NCI-H187 treated with DMSO at 0.1 percent for 48 hours (cell line): ENCODE measurements around the gene SMURF1.
"Not testable (repeated sequence)": the region's sequence is repeated elsewhere in the genome, so short reads cannot be mapped to it uniquely, and the experiment has no call there.

Experiments used
- DNase-seq: peaks from one replicate; lab custom pipeline; 2025; lab: John Stamatoyannopoulos, UW

The SMURF1 gene

GRCh38 chr7:99121496-99122021 lies 22.3 kb downstream of the SMURF1 start:
- no peak for DNase-seq

DNA sequence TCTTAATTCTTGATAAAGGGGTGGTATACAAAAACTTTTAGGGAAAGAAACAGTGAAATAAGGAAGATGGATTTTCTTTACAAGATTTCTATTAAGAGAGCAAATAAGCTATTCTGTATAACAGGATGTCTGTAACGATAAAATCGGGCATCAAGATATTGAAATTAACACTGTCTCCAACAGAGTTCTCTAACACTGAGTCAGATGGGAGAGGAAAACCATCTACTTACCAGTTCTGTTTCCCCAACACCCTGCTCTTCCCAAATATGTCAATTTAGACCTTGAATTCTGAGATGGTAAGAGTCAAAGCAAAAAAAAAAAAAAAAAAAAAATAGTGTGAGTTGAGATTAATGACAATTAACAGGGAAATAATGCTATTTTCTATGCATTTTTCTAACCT lies 23.0 kb downstream of the SMURF1 start:
- DNase-seq = no peak

DNA sequence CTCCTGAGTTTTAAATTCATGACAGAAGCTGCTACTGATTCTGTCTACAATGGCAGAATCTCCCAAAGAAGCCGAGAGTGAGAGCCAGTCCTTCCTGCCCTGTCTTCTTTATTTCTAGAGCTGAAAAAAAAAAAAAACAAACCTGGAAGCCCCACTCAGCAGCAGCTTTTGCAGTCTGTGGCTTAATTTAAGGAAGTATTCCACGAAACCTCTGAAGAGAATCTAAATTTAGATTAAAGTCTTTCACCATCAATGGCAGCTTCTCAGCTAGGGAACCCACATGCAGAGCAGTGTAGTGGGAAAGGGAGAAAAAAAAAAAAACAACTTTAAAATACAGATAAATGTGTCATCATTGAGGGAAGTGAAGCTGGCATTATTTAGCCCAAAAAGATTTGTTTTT lies 23.4 kb downstream of the SMURF1 start:
- no peak for DNase-seq

- no peak for DNase-seq
Measured at GRCh38 chr7:99118077-99118476, 25.8 kb downstream of the SMURF1 start.

GRCh38 chr7:99116144-99116543 lies 27.8 kb downstream of the SMURF1 start:
- DNase-seq = no peak

GRCh38 chr7:99115379-99115778 lies 28.5 kb downstream of the SMURF1 start:
- DNase-seq = no peak

DNA sequence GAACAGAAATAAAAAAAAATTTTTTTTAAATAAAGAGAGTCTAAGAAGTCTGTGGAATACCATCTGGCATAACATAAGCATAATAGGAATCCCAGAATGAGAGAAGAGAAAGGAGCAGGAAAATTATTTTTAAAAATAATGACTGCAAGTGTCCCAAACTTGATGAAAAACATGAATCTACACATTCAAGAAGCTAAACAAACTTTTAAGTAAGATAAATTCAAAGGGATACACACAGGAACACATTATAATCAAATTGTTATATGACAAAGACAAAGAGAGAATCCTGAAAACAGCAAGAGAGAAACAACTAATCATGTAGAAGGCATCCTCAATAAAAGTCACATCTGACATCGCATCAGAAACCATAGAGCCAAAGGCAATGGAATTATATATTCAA lies 30.9 kb downstream of the SMURF1 start:
- no peak for DNase-seq

DNA sequence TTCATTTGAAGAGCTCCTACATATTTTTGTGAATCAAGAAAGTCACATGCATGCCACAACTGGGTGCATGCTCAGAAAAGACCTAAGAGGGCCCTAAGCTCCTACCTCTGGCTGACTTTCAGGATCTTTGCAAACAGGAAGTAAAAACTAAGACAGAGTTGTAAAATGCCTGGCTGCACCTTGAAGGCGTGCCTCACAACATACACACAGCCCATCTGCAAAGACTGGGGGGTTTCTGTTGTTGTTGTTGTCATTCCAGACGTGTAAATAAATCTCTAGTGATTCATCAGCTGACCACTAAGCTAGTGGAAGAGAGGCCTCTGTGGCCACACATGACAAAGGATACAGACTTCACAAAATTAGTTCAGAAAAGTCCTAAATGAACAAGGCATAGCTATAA lies 31.8 kb downstream of the SMURF1 start:
- no peak for DNase-seq

DNA sequence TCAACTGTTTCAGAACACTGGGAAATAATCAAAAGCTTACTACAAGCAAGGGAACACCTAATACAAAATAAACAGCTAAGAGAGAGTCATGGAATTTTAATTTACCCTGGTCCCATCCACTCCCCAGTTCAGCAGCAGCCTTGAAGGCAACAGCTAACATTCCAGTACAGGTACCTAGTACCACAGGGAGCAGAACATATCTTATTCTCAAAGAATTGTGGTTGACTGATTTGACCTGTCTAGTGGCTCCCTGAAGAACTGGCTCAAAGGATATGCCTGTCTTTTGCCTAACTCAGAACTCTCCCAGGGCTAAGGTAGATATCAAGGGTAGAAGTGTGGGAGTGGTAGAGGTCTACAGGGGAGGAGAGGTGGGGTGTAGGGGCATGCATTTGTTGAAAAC lies 32.3 kb downstream of the SMURF1 start:
- no peak for DNase-seq

GRCh38 chr7:99109108-99110051 lies 34.5 kb downstream of the SMURF1 start:
- no peak for DNase-seq

- no peak for DNase-seq
Measured at GRCh38 chr7:99108613-99109012, 35.3 kb downstream of the SMURF1 start.

- no peak for DNase-seq
Measured at GRCh38 chr7:99106821-99107241, 37.1 kb downstream of the SMURF1 start.

GRCh38 chr7:99106411-99106810 lies 37.5 kb downstream of the SMURF1 start:
- DNase-seq = no peak

- no peak for DNase-seq
Measured at GRCh38 chr7:99105756-99106155, 38.2 kb downstream of the SMURF1 start.

GRCh38 chr7:99104631-99105030 lies 39.3 kb downstream of the SMURF1 start:
- no peak for DNase-seq

DNA sequence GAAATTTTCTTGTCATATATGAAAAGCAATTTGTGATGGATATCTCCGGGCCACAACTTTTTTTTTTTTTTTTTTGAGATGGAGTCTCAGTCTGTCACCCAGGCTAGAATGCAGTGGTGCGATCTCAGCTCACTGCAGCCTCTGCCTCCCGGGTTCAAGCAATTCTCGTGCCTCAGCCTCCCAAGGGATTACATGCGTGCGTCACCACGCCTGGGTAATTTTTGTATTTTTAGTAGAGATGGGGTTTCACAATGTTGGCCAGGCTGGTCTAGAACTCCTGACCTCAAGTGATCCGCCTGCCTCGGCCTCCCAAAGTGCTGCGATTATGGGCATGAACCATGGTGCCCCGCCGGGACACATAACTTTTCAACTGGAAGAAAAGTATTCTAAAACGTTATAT lies 40.1 kb downstream of the SMURF1 start:
- DNase-seq = not testable (repeated sequence)

DNA sequence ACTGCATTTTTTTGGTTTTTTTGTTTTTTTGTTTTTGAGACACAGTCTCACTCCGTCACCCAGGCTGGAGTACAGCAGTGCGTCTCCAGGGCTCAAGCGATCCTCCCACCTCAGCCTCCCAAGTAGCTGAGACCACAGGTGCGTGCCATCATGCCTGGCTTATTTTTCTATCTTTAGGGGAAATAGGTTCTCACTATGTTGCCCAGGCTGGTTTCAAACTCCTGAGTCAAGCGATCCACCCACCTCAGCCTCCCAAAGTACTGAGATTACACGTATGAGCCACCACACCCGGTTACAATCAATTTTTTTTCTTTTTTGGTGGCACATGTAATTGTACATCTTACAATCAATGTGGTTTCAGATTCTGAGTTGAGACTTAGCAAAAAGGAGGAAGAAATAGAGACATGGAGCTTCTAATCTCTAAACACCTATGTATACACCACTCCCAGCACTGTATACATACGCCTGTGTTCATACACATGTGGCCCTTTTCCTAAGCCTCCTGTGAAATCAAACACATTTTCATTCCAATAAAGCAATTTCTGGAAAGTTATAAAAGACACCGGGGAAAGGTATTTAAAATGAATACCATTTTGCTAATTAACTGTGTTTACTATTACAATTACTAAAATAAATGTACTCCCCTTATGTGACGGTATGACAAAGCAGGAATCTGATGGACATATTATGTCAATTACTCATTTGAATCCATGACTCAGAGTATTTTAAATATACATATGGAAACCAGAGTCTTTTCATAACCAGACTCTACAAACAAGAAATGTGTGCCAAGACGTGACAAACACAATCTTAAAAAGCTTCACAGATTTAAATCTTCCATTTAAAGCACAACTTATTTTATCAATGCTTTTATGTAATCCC lies 40.9 kb downstream of the SMURF1 start:
- DNase-seq = no peak

DNA sequence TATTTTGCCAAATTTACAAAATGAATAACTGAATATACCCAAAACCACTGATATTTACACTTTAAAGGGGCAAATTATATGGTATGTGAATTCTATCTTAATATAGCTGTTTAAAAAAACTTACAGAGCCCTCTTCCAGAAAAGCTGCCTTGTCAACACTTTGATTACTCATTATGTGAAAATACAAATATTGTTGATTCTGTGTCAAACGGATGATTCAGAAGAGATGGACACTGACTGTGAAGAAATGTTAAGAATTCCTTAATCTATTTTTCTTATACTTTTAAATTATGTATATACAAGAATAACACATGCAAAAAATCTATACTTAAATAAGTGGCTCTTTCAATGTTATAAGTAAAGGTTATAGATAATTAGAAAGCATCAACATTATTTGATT lies 41.5 kb downstream of the SMURF1 start:
- no peak for DNase-seq

GRCh38 chr7:99101516-99101915 lies 42.4 kb downstream of the SMURF1 start:
- DNase-seq = not testable (repeated sequence)

- DNase-seq = no peak
Measured at GRCh38 chr7:99099499-99100077, 44.3 kb downstream of the SMURF1 start.

- DNase-seq = no peak
Measured at GRCh38 chr7:99098824-99099498, 44.9 kb downstream of the SMURF1 start.
